K562 (cell line): Measurements from ENCODE around the gene CLTB. TPM values are rescaled to one million over a fixed set of nuclear protein-coding genes. Genes with fewer than 3 reads are reported as not detected.

Experiments used
- BHLHE40 ChIP-seq: IDR thresholded peaks from 2 replicates; pipeline ENCODE4 v1.6.1; 2011; ENCODE audit warnings: low read length, improper control_type of control experiment
- CHAMP1 ChIP-seq: fragments of 450-650 bp; IDR thresholded peaks from 2 replicates; pipeline ENCODE4 v1.6.1; 2016; ENCODE audit warnings: mild to moderate bottlenecking
- EHMT2 ChIP-seq: fragments of 450-650 bp; IDR thresholded peaks from 2 replicates; pipeline ENCODE4 v1.6.1; 2018; ENCODE audit warnings: antibody characterized with exemption
- FOXO4 ChIP-seq: fragments of 450-650 bp; formaldehyde crosslinking; IDR thresholded peaks from 2 replicates; pipeline ENCODE4 v1.4.0; 2020; ENCODE audit warnings: mild to moderate bottlenecking, moderate library complexity
- HDAC8 ChIP-seq: fragments of 450-650 bp; IDR thresholded peaks from 2 replicates; pipeline ENCODE4 v1.6.1; 2016; ENCODE audit warnings: mild to moderate bottlenecking, missing genetic modification characterization, moderate library complexity, missing compliant biosample characterization
- PTBP1 ChIP-seq: fragments of 200-400 bp; formaldehyde crosslinking; IDR thresholded peaks from 2 replicates; pipeline ENCODE4 v1.6.1; 2017; ENCODE audit warnings: low read depth, low read length
- TSHZ1 ChIP-seq: fragments of 250-450 bp; sonication (Bioruptor Pico); IDR thresholded peaks from 2 replicates; pipeline ENCODE4 v1.4.0; 2020; ENCODE audit warnings: mild to moderate bottlenecking, moderate library complexity
- U2AF1 ChIP-seq: fragments of 200-400 bp; formaldehyde crosslinking; optimal IDR thresholded peaks from 2 replicates; pipeline ENCODE3; 2017; ENCODE audit warnings: mild to moderate bottlenecking, low read depth, low read length, moderate library complexity
- ZNF134 ChIP-seq: fragments of 250-450 bp; sonication (Bioruptor Pico); conservative IDR thresholded peaks from 2 replicates; pipeline ENCODE4 v1.4.0; 2020
- ZNF239 ChIP-seq: fragments of 250-450 bp; sonication (Bioruptor Pico); IDR thresholded peaks from 2 replicates; pipeline ENCODE4 v1.4.0; 2020; ENCODE audit warnings: mild to moderate bottlenecking
- ZNF253 ChIP-seq: fragments of 250-450 bp; sonication (Bioruptor Pico); conservative IDR thresholded peaks from 2 replicates; pipeline ENCODE4 v1.6.1; 2021; ENCODE audit warnings: mild to moderate bottlenecking
- ZNF77 ChIP-seq: fragments of 250-450 bp; sonication (Bioruptor Pico); IDR thresholded peaks from 2 replicates; pipeline ENCODE4 v1.5.0; 2020
- polyA plus RNA-seq, 8 experiments: library from polyadenylated mRNA; depleted of rRNA in 4 of 8; stranded (reverse) in 5 of 8; unstranded in 3 of 8; fragments of >200 nt; fragmentation: Nextera tagmentation in 2 of 8; fragmentation: Illumina TruSeq in 1 of 8; extraction: Ambion mirVana in 2 of 8; extraction: Trizol in 1 of 8; gene quantifications; 2 replicates each; pipeline versions ENCODE4 v1.2.1 to v1.2.3, GENCODE V29; 2011 to 2014; ENCODE audit warnings: inconsistent platforms in 1 of 8, missing spikeins in 1 of 8
- total RNA-seq, 7 experiments: library from RNA; depleted of rRNA in 6 of 7; stranded (reverse); fragments of >200 nt in 6 of 7; fragmentation: Illumina TruSeq in 2 of 7; extraction: Trizol in 2 of 7; gene quantifications; 2 replicates each; pipeline versions ENCODE4 v1.2.1 to v1.2.3, GENCODE V29; 2011 to 2021; ENCODE audit warnings: low replicate concordance in 1 of 7
- TF ChIP-seq, protein P1 (sequence below): fragments of 450-650 bp; IDR thresholded peaks from one replicate; pipeline ENCODE4 v1.6.1; 2018; ENCODE audit warnings: mild to moderate bottlenecking, moderate library complexity; ENCODE audit not compliant: partially characterized antibody
- TF ChIP-seq, protein P2 (sequence below): fragments of 200-800 bp; sonication (Bioruptor generic); IDR thresholded peaks from 2 replicates; pipeline ENCODE4 v1.6.1; 2016; ENCODE audit warnings: missing genetic modification characterization, missing compliant biosample characterization

CLTB gene
- total and polyA plus RNA-seq, 9 of the 15 experiments (the other 6 are each of a cell fraction or from before 2014, with no cell fraction given), result 1.8 to 117 (median 39.0) TPM

- TF ChIP-seq ZNF239 (CRISPR knock-in tag), result peak; percentile 77
- TF ChIP-seq ZNF77 (CRISPR knock-in tag), result no peak
- TF ChIP-seq ZNF253 (CRISPR knock-in tag), result no peak
- TF ChIP-seq PTBP1, result no peak
- no peak for TF ChIP-seq ZNF134 (CRISPR knock-in tag)
- TF ChIP-seq, protein P1, sequence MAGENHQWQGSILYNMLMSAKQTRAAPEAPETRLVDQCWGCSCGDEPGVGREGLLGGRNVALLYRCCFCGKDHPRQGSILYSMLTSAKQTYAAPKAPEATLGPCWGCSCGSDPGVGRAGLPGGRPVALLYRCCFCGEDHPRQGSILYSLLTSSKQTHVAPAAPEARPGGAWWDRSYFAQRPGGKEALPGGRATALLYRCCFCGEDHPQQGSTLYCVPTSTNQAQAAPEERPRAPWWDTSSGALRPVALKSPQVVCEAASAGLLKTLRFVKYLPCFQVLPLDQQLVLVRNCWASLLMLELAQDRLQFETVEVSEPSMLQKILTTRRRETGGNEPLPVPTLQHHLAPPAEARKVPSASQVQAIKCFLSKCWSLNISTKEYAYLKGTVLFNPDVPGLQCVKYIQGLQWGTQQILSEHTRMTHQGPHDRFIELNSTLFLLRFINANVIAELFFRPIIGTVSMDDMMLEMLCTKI, result no peak
- TF ChIP-seq, protein P2, sequence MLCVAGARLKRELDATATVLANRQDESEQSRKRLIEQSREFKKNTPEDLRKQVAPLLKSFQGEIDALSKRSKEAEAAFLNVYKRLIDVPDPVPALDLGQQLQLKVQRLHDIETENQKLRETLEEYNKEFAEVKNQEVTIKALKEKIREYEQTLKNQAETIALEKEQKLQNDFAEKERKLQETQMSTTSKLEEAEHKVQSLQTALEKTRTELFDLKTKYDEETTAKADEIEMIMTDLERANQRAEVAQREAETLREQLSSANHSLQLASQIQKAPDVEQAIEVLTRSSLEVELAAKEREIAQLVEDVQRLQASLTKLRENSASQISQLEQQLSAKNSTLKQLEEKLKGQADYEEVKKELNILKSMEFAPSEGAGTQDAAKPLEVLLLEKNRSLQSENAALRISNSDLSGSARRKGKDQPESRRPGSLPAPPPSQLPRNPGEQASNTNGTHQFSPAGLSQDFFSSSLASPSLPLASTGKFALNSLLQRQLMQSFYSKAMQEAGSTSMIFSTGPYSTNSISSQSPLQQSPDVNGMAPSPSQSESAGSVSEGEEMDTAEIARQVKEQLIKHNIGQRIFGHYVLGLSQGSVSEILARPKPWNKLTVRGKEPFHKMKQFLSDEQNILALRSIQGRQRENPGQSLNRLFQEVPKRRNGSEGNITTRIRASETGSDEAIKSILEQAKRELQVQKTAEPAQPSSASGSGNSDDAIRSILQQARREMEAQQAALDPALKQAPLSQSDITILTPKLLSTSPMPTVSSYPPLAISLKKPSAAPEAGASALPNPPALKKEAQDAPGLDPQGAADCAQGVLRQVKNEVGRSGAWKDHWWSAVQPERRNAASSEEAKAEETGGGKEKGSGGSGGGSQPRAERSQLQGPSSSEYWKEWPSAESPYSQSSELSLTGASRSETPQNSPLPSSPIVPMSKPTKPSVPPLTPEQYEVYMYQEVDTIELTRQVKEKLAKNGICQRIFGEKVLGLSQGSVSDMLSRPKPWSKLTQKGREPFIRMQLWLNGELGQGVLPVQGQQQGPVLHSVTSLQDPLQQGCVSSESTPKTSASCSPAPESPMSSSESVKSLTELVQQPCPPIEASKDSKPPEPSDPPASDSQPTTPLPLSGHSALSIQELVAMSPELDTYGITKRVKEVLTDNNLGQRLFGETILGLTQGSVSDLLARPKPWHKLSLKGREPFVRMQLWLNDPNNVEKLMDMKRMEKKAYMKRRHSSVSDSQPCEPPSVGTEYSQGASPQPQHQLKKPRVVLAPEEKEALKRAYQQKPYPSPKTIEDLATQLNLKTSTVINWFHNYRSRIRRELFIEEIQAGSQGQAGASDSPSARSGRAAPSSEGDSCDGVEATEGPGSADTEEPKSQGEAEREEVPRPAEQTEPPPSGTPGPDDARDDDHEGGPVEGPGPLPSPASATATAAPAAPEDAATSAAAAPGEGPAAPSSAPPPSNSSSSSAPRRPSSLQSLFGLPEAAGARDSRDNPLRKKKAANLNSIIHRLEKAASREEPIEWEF (CRISPR knock-in tag), result no peak
- TF ChIP-seq FOXO4 (CRISPR knock-in tag), result no peak
- no peak for TF ChIP-seq U2AF1
- TF ChIP-seq EHMT2, result no peak
- TF ChIP-seq TSHZ1, result no peak
- no peak for TF ChIP-seq BHLHE40
- TF ChIP-seq CHAMP1, result no peak
- TF ChIP-seq HDAC8 (tag), result no peak
These were observed 30.7 kb upstream of the CLTB start (continued) for GRCh38 chr5:176446884-176447590.
